HepG2 (cell line): ENCODE results near the gene SCAPER. TPM values are rescaled to one million over a fixed set of nuclear protein-coding genes. Genes with fewer than 3 reads are reported as not detected.
"Not testable (repeated sequence)": the region's sequence is repeated elsewhere in the genome, so short reads cannot be mapped to it uniquely, and the experiment has no call there.

Experiments
- ATAC-seq: fragments of 200-7000 bp; cut with Tn5 transposase; 3 replicates; pipeline ENCODE4 v1.9.1; 2020; ENCODE audit warnings: mild to moderate bottlenecking, moderate library complexity
- BruUV-seq: library from RNA; stranded (reverse); fragments of 400-500 nt; replicated peaks from 2 replicates; lab custom pipeline; 2021; lab: Mats Ljungman, UMichigan
- CTCF ChIA-PET: fragments of 300-600 bp; formaldehyde crosslinking; extraction: SDS; loops from one replicate; lab custom pipeline; 2021; ENCODE audit warnings: low total read pairs, inconsistent platforms, low intra/inter-chr PET ratio; lab: Yijun Ruan, JAX
- POLR2A ChIA-PET: fragments of 350-600 bp; sonication (Branson Sonifier 250); formaldehyde crosslinking; loops from one replicate; lab custom pipeline; 2020; ENCODE audit warnings: antibody characterized with exemption, inconsistent platforms; lab: Yijun Ruan, JAX
- DNase-seq: peaks from one replicate; pipeline ENCODE4 v3.0.0-alpha.2; 2015; ENCODE audit warnings: low spot score
- FAIRE-seq: peaks from 3 replicates; lab custom pipeline; 2011; peaks lifted over from hg19 to GRCh38; lab: Jason Lieb, UNC
- H2AFZ ChIP-seq: one replicate; pipeline ENCODE4 v1.6.1; 2011; ENCODE audit warnings: low read length, inconsistent platforms
- H3K27ac ChIP-seq: fragments of 300-600 bp; 3 replicates; pipeline ENCODE4 v1.8.0; 2011; ENCODE audit warnings: mixed run types, mild to moderate bottlenecking, mixed read lengths, low read length, inconsistent platforms; ENCODE audit not compliant: insufficient read depth; ENCODE audit errors: extremely low read length
- H3K27me3 ChIP-seq, 2 experiments: fragments of 200-600 bp in 1 of 2; 2 replicates in 1 of 2; 3 replicates in 1 of 2; pipeline versions ENCODE4 v1.6.0 to v1.8.0; 2011; ENCODE audit warnings: low read length in 2 of 2, mild to moderate bottlenecking in 2 of 2, moderate library complexity in 2 of 2, inconsistent platforms in 1 of 2; ENCODE audit not compliant: insufficient read depth in 2 of 2, control insufficient read depth in 1 of 2
- H3K36me3 ChIP-seq, 2 experiments: fragments of 200-600 bp in 1 of 2; replicated peaks in 1 of 2; 2 replicates in 1 of 2; 3 replicates in 1 of 2; pipeline versions ENCODE4 v1.5.1 to v1.8.0; 2011; ENCODE audit warnings: low read length in 2 of 2, inconsistent platforms in 1 of 2; ENCODE audit not compliant: insufficient read depth in 2 of 2, control insufficient read depth in 1 of 2
- H3K4me1 ChIP-seq: 2 replicates; pipeline ENCODE4 v1.5.1; 2012; ENCODE audit warnings: low read length, inconsistent platforms; ENCODE audit not compliant: insufficient read depth
- H3K4me2 ChIP-seq: 2 replicates; pipeline ENCODE4 v1.6.0; 2011; ENCODE audit warnings: low read depth, low read length, inconsistent platforms
- H3K4me3 ChIP-seq, 3 experiments: fragments of 200-600 bp in 1 of 3; sonication (generic), shearing (Covaris generic) in 1 of 3; replicated peaks in 1 of 3; 2 replicates each; pipeline ENCODE4 v1.5.1; 2011 to 2016; ENCODE audit warnings: low read length in 3 of 3, inconsistent platforms in 2 of 3, low read depth in 2 of 3, mild to moderate bottlenecking in 2 of 3, control low read depth in 1 of 3, mixed read lengths in 1 of 3; ENCODE audit not compliant: insufficient read depth in 1 of 3
- H3K79me2 ChIP-seq: one replicate; pipeline ENCODE4 v1.6.1; 2011; ENCODE audit warnings: low read length, inconsistent platforms; ENCODE audit not compliant: insufficient read depth
- H3K9ac ChIP-seq: 2 replicates; pipeline ENCODE4 v1.6.0; 2011; ENCODE audit warnings: mild to moderate bottlenecking, low read depth, low read length, inconsistent platforms; ENCODE audit not compliant: insufficient read depth
- H3K9me3 ChIP-seq: 2 replicates; pipeline ENCODE4 v1.5.1; 2012; ENCODE audit warnings: mild to moderate bottlenecking, low read length
- H4K20me1 ChIP-seq: 2 replicates; pipeline ENCODE4 v1.6.0; 2011; ENCODE audit warnings: inconsistent platforms, mild to moderate bottlenecking, low read length, moderate library complexity; ENCODE audit not compliant: insufficient read depth
- CTCF ChIP-seq: sonication (generic); formaldehyde crosslinking; IDR thresholded peaks from 2 replicates; pipeline ENCODE4 v1.5.0; 2020; ENCODE audit warnings: mild to moderate bottlenecking, missing genetic modification reagents, moderate library complexity
- MAFF ChIP-seq: IDR thresholded peaks from 2 replicates; pipeline ENCODE4 v1.6.1; 2011; ENCODE audit warnings: low read depth, low read length, improper control_type of control experiment
- MAFK ChIP-seq, 2 experiments: IDR thresholded peaks in 1 of 2; conservative IDR thresholded peaks in 1 of 2; 2 replicates each; pipeline ENCODE4 v1.6.1; 2011; ENCODE audit warnings: improper control_type of control experiment in 2 of 2, low read length in 2 of 2
- PLRG1 ChIP-seq: fragments of 450-650 bp; conservative IDR thresholded peaks from 2 replicates; pipeline ENCODE4 v1.6.1; 2016
- STAG1 ChIP-seq: sonication (generic); formaldehyde crosslinking; IDR thresholded peaks from 2 replicates; pipeline ENCODE4 v1.4.0; 2020; ENCODE audit warnings: missing genetic modification reagents
- ZBTB33 ChIP-seq: sonication (generic); formaldehyde crosslinking; IDR thresholded peaks from 2 replicates; pipeline ENCODE4 v1.4.0; 2020; ENCODE audit warnings: missing genetic modification reagents
- ZNF34 ChIP-seq: sonication (generic); formaldehyde crosslinking; IDR thresholded peaks from 2 replicates; pipeline ENCODE4 v1.4.0; 2020; ENCODE audit warnings: mild to moderate bottlenecking, missing genetic modification reagents, borderline replicate concordance
- WGBS: methylation state at CpG from one replicate; pipeline ENCODE4 v1.1.6; 2017; ENCODE audit warnings: low lambda C conversion rate; 5-methylcytosine and 5-hydroxymethylcytosine counted together
- in situ Hi-C: cut with HindIII; loops from 2 replicates; pipeline ENCODE4 v1.10.0; 2017; ENCODE audit warnings: low pct_unique_long_range_greater_than_20kb; ENCODE audit not compliant: extremely low pct_ligation_motif_present
- intact Hi-C: fragments of 100-400 bp; cut with micrococcal nuclease; formaldehyde crosslinking; loops from one replicate; pipeline ENCODE4 v1.10.0; 2022; ENCODE audit not compliant: unreplicated experiment
- polyA plus RNA-seq, 8 experiments: library from polyadenylated mRNA; depleted of rRNA in 3 of 8; stranded (reverse) in 7 of 8; unstranded in 1 of 8; fragments of >200 nt; fragmentation: Illumina TruSeq in 4 of 8; extraction: Trizol in 4 of 8; gene quantifications; 2 replicates each; pipeline versions ENCODE4 v1.2.1 to v1.2.3, GENCODE V29; 2011 to 2016; ENCODE audit warnings: low read depth in 4 of 8, missing spikeins in 1 of 8, mixed read lengths in 1 of 8; ENCODE audit not compliant: insufficient read depth in 1 of 8
- total RNA-seq, 5 experiments: library from RNA; depleted of rRNA; stranded (reverse); fragments of >200 nt; fragmentation: Illumina TruSeq; extraction: Trizol; gene quantifications; 2 replicates each; pipeline ENCODE4 v1.2.3, GENCODE V29; 2016; ENCODE audit warnings: low read depth in 1 of 5

Gene SCAPER
- total and polyA plus RNA-seq, 2 of the 13 experiments (the other 11 are each of a cell fraction or from before 2014, with no cell fraction given): 4.3 to 10.5 TPM

GRCh38 chr15:76737573-76737972 lies 167.6 kb downstream of the SCAPER start:
- ATAC-seq: no peak
- WGBS: 96% methylated on average over 4 of the region's 4 CpGs
- Histone ChIP-seq H3K9me3 (no peaks in the 10 kb centered on the region), H3K27ac (no peak overlapping the region), H3K9ac (no peak overlapping the region), H3K4me2 (no peak overlapping the region), H3K79me2 (no peaks in the 10 kb centered on the region), H3K4me3 (no peak overlapping the region), H4K20me1 (no peaks in the 10 kb centered on the region), H3K27me3 (no peaks in the 10 kb centered on the region), H3K36me3 (no peaks in the 10 kb centered on the region), H2AFZ (no peak overlapping the region), H3K4me1 (no peaks in the 10 kb centered on the region)
- in situ Hi-C loops: no loop called here
- intact Hi-C loops: no loop called here
- FAIRE-seq: no peak
- POLR2A ChIA-PET: no interaction called here
- TF ChIP-seq ZNF34 (CRISPR knock-in tag): no peak
- TF ChIP-seq MAFK (conservative IDR thresholded peaks at IDR 0.05 in 1 of 2, IDR thresholded peaks at IDR 0.05 in 1 of 2; ENCODE audit: low read length in 2 of 2): peak in 1 of 2 experiments; percentile 58; a peak in 2 of 4 replicates
- TF ChIP-seq PLRG1: no peak
- TF ChIP-seq MAFF: peak; percentile 44; the same call in 1 of the 2 replicates
- CTCF ChIA-PET: no interaction called here
- no TSS peak for BruUV-seq
- DNase-seq: no peak

- H4K20me1 ChIP-seq, ATAC-seq, intact Hi-C loops, H3K4me2 ChIP-seq, H3K27ac ChIP-seq, H3K79me2 ChIP-seq, H2AFZ ChIP-seq, FAIRE-seq, H3K36me3 ChIP-seq, H3K4me3 ChIP-seq, BruUV-seq, H3K9ac ChIP-seq, H3K9me3 ChIP-seq, CTCF ChIA-PET, DNase-seq, POLR2A ChIA-PET, in situ Hi-C loops, H3K4me1 ChIP-seq, H3K27me3 ChIP-seq: not testable (repeated sequence)
- TF ChIP-seq CTCF (peak; percentile 16; the same call in 1 of the 2 replicates), STAG1 (CRISPR knock-in tag) (peak; percentile 20; the same call in 1 of the 2 replicates), ZBTB33 (CRISPR knock-in tag) (peak; percentile 81)
- WGBS: 92% methylated on average over 5 of the region's 9 CpGs
These were observed 172.8 kb downstream of the SCAPER start for GRCh38 chr15:76732321-76732720.
